IMR-90 (cell line): ENCODE data around the gene EGFR. TPM values are rescaled to one million over a fixed set of nuclear protein-coding genes. Genes with fewer than 3 reads are reported as not detected.

ENCODE experiments used
- ATAC-seq: fragments of 200-7000 bp; cut with Tn5 transposase; 2 replicates; pipeline ENCODE4 v1.9.1; 2020; ENCODE audit warnings: low read depth, mild to moderate bottlenecking, moderate library complexity
- BruUV-seq: library from RNA; stranded (reverse); fragments of 400-500 nt; replicated peaks from 2 replicates; lab custom pipeline; 2021; lab: Mats Ljungman, UMichigan
- CTCF ChIA-PET: fragments of 300-600 bp; formaldehyde crosslinking; extraction: SDS; loops from one replicate; lab custom pipeline; 2021; ENCODE audit warnings: antibody characterized with exemption; lab: Yijun Ruan, JAX
- POLR2A ChIA-PET: fragments of 300-600 bp; sonication (Branson Sonifier 250); formaldehyde crosslinking; loops from one replicate; lab custom pipeline; 2022; ENCODE audit warnings: antibody characterized with exemption; ENCODE audit not compliant: unreplicated experiment; lab: Charles Lee
- DNase-seq: peaks from one replicate; pipeline ENCODE4 v3.0.0; 2013
- H2AFZ ChIP-seq: replicated peaks from 2 replicates; pipeline ENCODE3; 2013; ENCODE audit warnings: low read length, mild to moderate bottlenecking; ENCODE audit not compliant: poor library complexity
- H2AK5ac ChIP-seq: 2 replicates; pipeline ENCODE4 v1.6.1; 2013; ENCODE audit warnings: low read depth, low read length, inconsistent platforms
- H2AK9ac ChIP-seq: replicated peaks from 2 replicates; pipeline ENCODE3; 2013; ENCODE audit warnings: mild to moderate bottlenecking, low read depth, low read length, moderate library complexity; ENCODE audit not compliant: poor library complexity
- H2BK120ac ChIP-seq: 2 replicates; pipeline ENCODE4 v1.6.1; 2013; ENCODE audit warnings: low read depth, low read length, inconsistent platforms
- H2BK15ac ChIP-seq: 3 replicates; pipeline ENCODE4 v1.6.1; 2013; ENCODE audit warnings: low read depth, low read length, inconsistent platforms
- H2BK20ac ChIP-seq: 2 replicates; pipeline ENCODE4 v1.6.1; 2013; ENCODE audit warnings: low read depth, mild to moderate bottlenecking, inconsistent platforms, low read length, moderate library complexity
- H2BK5ac ChIP-seq: 2 replicates; pipeline ENCODE4 v1.6.1; 2013; ENCODE audit warnings: mild to moderate bottlenecking, low read depth, low read length, inconsistent platforms; ENCODE audit not compliant: poor library complexity, severe bottlenecking
- H3K14ac ChIP-seq: replicated peaks from 2 replicates; pipeline ENCODE4 v1.6.1; 2013; ENCODE audit warnings: low read depth, low read length, inconsistent platforms
- H3K18ac ChIP-seq: 2 replicates; pipeline ENCODE4 v1.6.1; 2013; ENCODE audit warnings: low read depth, low read length, control low read depth
- H3K23ac ChIP-seq: 2 replicates; pipeline ENCODE4 v1.6.1; 2013; ENCODE audit warnings: low read depth, low read length, inconsistent platforms
- H3K27ac ChIP-seq: 2 replicates; pipeline ENCODE4 v1.5.1; 2013; ENCODE audit warnings: mild to moderate bottlenecking, control low read depth, low read length; ENCODE audit not compliant: insufficient read depth
- H3K27me3 ChIP-seq: 2 replicates; pipeline ENCODE4 v1.6.1; 2013; ENCODE audit warnings: low read length; ENCODE audit not compliant: control insufficient read depth, insufficient read depth
- H3K36me3 ChIP-seq: 2 replicates; pipeline ENCODE4 v1.6.1; 2013; ENCODE audit warnings: low read length, mixed read lengths; ENCODE audit not compliant: control insufficient read depth, insufficient read depth
- H3K4ac ChIP-seq: 2 replicates; pipeline ENCODE4 v1.6.1; 2013; ENCODE audit warnings: low read depth, low read length, inconsistent platforms
- H3K4me1 ChIP-seq: 2 replicates; pipeline ENCODE4 v1.6.1; 2013; ENCODE audit warnings: low read length, mixed read lengths; ENCODE audit not compliant: control insufficient read depth, insufficient read depth
- H3K4me2 ChIP-seq: 2 replicates; pipeline ENCODE4 v1.6.1; 2013; ENCODE audit warnings: low read depth, mild to moderate bottlenecking, control low read depth, low read length, moderate library complexity
- H3K4me3 ChIP-seq: 2 replicates; pipeline ENCODE4 v1.5.1; 2013; ENCODE audit warnings: low read depth, mild to moderate bottlenecking, control low read depth, low read length, moderate library complexity; ENCODE audit not compliant: insufficient read depth
- H3K56ac ChIP-seq: 2 replicates; pipeline ENCODE4 v1.6.1; 2013; ENCODE audit warnings: low read length, inconsistent platforms; ENCODE audit not compliant: insufficient read depth; ENCODE audit errors: extremely low read depth
- H3K79me1 ChIP-seq, 2 experiments: 2 replicates each; pipeline ENCODE4 v1.6.1; 2013; ENCODE audit warnings: low read length in 2 of 2, inconsistent platforms in 1 of 2, low read depth in 1 of 2
- H3K9ac ChIP-seq: 2 replicates; pipeline ENCODE4 v1.6.1; 2013; ENCODE audit warnings: low read depth, low read length, control low read depth
- H3K9me1 ChIP-seq: 2 replicates; pipeline ENCODE4 v1.6.1; 2013; ENCODE audit warnings: low read length, inconsistent platforms; ENCODE audit not compliant: insufficient read depth
- H3K9me3 ChIP-seq: 2 replicates; pipeline ENCODE4 v1.6.1; 2013; ENCODE audit warnings: low read length; ENCODE audit not compliant: control insufficient read depth, insufficient read depth
- H4K20me1 ChIP-seq: 2 replicates; pipeline ENCODE4 v1.6.1; 2013; ENCODE audit warnings: low read length, inconsistent platforms; ENCODE audit not compliant: insufficient read depth
- H4K5ac ChIP-seq: 2 replicates; pipeline ENCODE4 v1.6.1; 2013; ENCODE audit warnings: mild to moderate bottlenecking, low read depth, low read length, control low read depth
- H4K8ac ChIP-seq, 2 experiments: 2 replicates each; pipeline ENCODE4 v1.6.1; 2013; ENCODE audit warnings: low read depth in 2 of 2, low read length in 2 of 2, control low read depth in 1 of 2, inconsistent platforms in 1 of 2
- H4K91ac ChIP-seq: 2 replicates; pipeline ENCODE4 v1.6.1; 2013; ENCODE audit warnings: low read depth, low read length, inconsistent platforms; ENCODE audit not compliant: insufficient read depth
- BHLHE40 ChIP-seq: fragments of 150-350 bp; IDR thresholded peaks from 2 replicates; pipeline ENCODE4 v1.6.1; 2016; ENCODE audit warnings: mild to moderate bottlenecking, low read depth, low read length
- CHD1 ChIP-seq: IDR thresholded peaks from 2 replicates; pipeline ENCODE4 v1.6.1; 2012; ENCODE audit warnings: low read depth, low read length, improper control_type of control experiment
- MAZ ChIP-seq: IDR thresholded peaks from 2 replicates; pipeline ENCODE4 v1.6.1; 2012; ENCODE audit warnings: low read depth, mild to moderate bottlenecking, low read length, improper control_type of control experiment, moderate library complexity, borderline replicate concordance
- MXI1 ChIP-seq: IDR thresholded peaks from 2 replicates; pipeline ENCODE4 v1.6.1; 2012; ENCODE audit warnings: low read depth, mild to moderate bottlenecking, low read length, moderate library complexity, borderline replicate concordance
- NFE2L2 ChIP-seq: fragments of 150-350 bp; IDR thresholded peaks from 2 replicates; pipeline ENCODE4 v1.6.1; 2016; ENCODE audit warnings: low read depth, mild to moderate bottlenecking, low read length
- WGBS, 2 experiments: methylation state at CpG; one replicate each; pipeline versions ENCODE4 v1.1.5 to v1.1.7; 2013; ENCODE audit warnings: missing lambda C conversion rate in 2 of 2; ENCODE audit not compliant: insufficient read length in 1 of 2; ENCODE audit errors: extremely low coverage in 2 of 2; 5-methylcytosine and 5-hydroxymethylcytosine counted together
- dilution Hi-C: fragments of 300-500 bp; cut with HindIII; formaldehyde crosslinking; loops from one replicate; pipeline ENCODE4 v1.14.3; 2018; ENCODE audit warnings: low sequenced_read_pairs; ENCODE audit not compliant: unreplicated experiment
- in situ Hi-C: fragments of 300-500 bp; cut with MboI; formaldehyde crosslinking; loops from 3 replicates; pipeline ENCODE4 v1.14.3; 2019; ENCODE audit warnings: low sequenced_read_pairs, inconsistent platforms, mixed read lengths
- intact Hi-C: fragments of 100-400 bp; cut with micrococcal nuclease; formaldehyde crosslinking; loops from 2 replicates; pipeline ENCODE4 v1.10.0; 2022
- polyA plus RNA-seq, 3 experiments: library from polyadenylated mRNA; depleted of rRNA; stranded (reverse); fragments of >200 nt; gene quantifications; 2 replicates each; pipeline ENCODE4 v1.2.3, GENCODE V29; 2012; ENCODE audit warnings: low replicate concordance in 1 of 3
- total RNA-seq: library from RNA; depleted of rRNA; stranded (reverse); fragments of >200 nt; gene quantifications from 2 replicates; pipeline ENCODE4 v1.2.3, GENCODE V29; 2012
- TF ChIP-seq, protein P1 (sequence below): conservative IDR thresholded peaks from 2 replicates; pipeline ENCODE4 v1.5.1; 2012; ENCODE audit warnings: mild to moderate bottlenecking, low read depth, low read length, improper control_type of control experiment
- TF ChIP-seq, protein P2 (sequence below): fragments of 150-350 bp; IDR thresholded peaks from 2 replicates; pipeline ENCODE4 v1.6.1; 2017; ENCODE audit warnings: mild to moderate bottlenecking, antibody characterized with exemption, low read length, low read depth

The EGFR gene
- total and polyA plus RNA-seq, 2 of the 4 experiments (the other 2 are of a cell fraction), result 36.9 to 60.4 TPM

DNA sequence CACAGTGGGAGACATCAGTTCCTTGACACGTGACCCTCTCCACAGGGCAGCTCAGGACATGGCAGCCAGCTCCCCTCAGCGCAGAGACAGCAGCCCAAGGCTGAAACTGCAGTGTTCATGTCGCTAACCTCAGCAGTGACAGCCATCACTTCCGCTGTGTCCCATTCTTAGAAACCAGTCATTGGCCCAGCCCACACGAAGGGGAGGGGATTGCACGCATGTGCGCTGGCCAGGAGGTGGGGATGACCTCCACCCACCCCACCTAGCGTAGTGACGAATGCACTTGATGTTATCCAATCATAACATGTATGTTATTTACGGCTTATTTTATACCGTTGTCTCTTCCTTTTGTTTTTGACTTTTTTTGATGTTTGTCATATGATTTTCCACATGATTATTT lies 36.9 kb upstream of the EGFR start:
- ChIA-PET CTCF (no interaction called here), POLR2A (no interaction called here)
- Histone ChIP-seq H2BK20ac (no peak overlapping the region), H3K23ac (no peak overlapping the region), H3K9me1 (peaks cover 7% of the 10 kb centered on the region), H3K4me1 (peaks cover 3% of the 10 kb centered on the region), H3K27ac (no peak overlapping the region), H2BK15ac (no peak overlapping the region), H3K27me3 (no peaks in the 10 kb centered on the region), H3K14ac (no peak overlapping the region), H3K9me3 (no peaks in the 10 kb centered on the region), H4K8ac (no peak overlapping the region), H3K79me1 (no peaks in the 10 kb centered on the region), H2AK5ac (peak overlapping the region; percentile 38; the same call in 1 of the 2 replicates), H3K56ac (no peak overlapping the region), H4K5ac (no peak overlapping the region), H3K36me3 (no peaks in the 10 kb centered on the region), H3K4me3 (no peak overlapping the region), H2BK5ac (no peak overlapping the region), H2AFZ (peak overlapping the region; percentile 18), H3K4ac (no peak overlapping the region), H4K20me1 (no peaks in the 10 kb centered on the region), H3K9ac (no peak overlapping the region), H2AK9ac (peak overlapping the region; percentile 5), H4K91ac (no peak overlapping the region), H2BK120ac (no peak overlapping the region; the same call in 1 of the 2 replicates), H3K4me2 (no peak overlapping the region), H3K18ac (no peak overlapping the region)
- in situ Hi-C loops, result no loop called here
- ATAC-seq (no peak), DNase-seq (no peak)
- no TSS peak for BruUV-seq
- dilution Hi-C loops, result no loop called here
- TF ChIP-seq MAZ (no peak), MXI1 (no peak), NFE2L2 (no peak), CHD1 (no peak), BHLHE40 (no peak)
- TF ChIP-seq, protein P1, sequence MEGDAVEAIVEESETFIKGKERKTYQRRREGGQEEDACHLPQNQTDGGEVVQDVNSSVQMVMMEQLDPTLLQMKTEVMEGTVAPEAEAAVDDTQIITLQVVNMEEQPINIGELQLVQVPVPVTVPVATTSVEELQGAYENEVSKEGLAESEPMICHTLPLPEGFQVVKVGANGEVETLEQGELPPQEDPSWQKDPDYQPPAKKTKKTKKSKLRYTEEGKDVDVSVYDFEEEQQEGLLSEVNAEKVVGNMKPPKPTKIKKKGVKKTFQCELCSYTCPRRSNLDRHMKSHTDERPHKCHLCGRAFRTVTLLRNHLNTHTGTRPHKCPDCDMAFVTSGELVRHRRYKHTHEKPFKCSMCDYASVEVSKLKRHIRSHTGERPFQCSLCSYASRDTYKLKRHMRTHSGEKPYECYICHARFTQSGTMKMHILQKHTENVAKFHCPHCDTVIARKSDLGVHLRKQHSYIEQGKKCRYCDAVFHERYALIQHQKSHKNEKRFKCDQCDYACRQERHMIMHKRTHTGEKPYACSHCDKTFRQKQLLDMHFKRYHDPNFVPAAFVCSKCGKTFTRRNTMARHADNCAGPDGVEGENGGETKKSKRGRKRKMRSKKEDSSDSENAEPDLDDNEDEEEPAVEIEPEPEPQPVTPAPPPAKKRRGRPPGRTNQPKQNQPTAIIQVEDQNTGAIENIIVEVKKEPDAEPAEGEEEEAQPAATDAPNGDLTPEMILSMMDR, result no peak
- TF ChIP-seq, protein P2, sequence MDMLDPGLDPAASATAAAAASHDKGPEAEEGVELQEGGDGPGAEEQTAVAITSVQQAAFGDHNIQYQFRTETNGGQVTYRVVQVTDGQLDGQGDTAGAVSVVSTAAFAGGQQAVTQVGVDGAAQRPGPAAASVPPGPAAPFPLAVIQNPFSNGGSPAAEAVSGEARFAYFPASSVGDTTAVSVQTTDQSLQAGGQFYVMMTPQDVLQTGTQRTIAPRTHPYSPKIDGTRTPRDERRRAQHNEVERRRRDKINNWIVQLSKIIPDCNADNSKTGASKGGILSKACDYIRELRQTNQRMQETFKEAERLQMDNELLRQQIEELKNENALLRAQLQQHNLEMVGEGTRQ, result no peak
- intact Hi-C loops, result no loop called here
- 86% methylated on average over 2 of the region's 11 CpGs; no CpG with 5 or more reads in 1 of the 2 experiments for WGBS, 2 experiments
